Occipital lobe (tissue), 2 donors: ENCODE measurements around the gene FSCN2. TPM values are rescaled to one million over a fixed set of nuclear protein-coding genes. Genes with fewer than 3 reads are reported as not detected.

Source experiments
- DNase-seq: peaks from one replicate; lab custom pipeline; 2025; lab: John Stamatoyannopoulos, UW
- total RNA-seq: library from RNA; depleted of rRNA; stranded (reverse); fragments of >200 nt; gene quantifications from one replicate; pipeline ENCODE4 v1.2.3, GENCODE V29; 2014

Gene FSCN2
- total RNA-seq: 5.6 TPM

- no peak for DNase-seq
Observed at GRCh38 chr17:81527591-81528383, at the start of gene FSCN2. Gene FSCN2 (plus strand): TSS chr17:81528377. CDS start chr17:81528532, 155 bp downstream.

- DNase-seq: no peak
Observed at GRCh38 chr17:81479175-81480071, 48.8 kb upstream of the FSCN2 start.

GRCh38 chr17:81480140-81481072 is 47.8 kb upstream of the FSCN2 start:
- DNase-seq: no peak

DNA sequence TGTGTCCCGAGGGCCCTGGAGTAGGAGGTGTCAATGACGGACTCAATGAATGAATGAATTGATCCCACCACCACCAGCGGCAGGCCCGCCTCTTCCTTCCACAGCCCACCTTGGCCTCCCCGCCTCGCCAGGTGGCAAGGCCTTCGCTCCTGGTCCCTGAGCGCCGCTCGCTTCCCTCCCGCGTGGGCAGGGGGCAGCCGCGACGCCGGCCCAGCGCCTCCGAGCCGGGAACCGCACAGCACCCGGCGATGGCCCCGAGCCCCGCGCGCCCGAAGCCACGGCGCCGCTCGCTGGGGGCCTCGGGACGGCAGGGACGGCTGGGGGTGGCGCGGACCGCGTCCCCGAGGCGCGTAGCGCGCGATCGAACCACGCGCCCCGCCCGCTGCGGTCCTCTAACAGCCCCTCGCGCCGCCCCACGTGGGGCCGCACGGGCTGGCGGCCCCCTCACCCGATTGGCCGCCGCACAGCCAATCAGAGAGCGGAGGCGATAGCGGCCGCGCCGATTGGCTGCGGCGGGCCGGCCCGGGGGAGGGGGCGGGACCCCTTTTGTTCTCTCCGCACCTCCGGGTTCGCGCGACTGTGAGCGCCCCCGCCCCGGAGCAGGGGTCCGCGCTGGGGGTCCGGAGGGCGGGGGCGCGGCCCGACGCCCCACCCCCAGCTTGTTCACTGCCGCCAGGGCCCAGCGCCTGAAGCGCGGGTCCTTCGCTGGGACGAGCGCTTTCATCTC is 46.9 kb upstream of the FSCN2 start:
- peak; percentile 36 for DNase-seq

- DNase-seq: no peak
Observed at GRCh38 chr17:81481815-81482505, 46.2 kb upstream of the FSCN2 start.

DNA sequence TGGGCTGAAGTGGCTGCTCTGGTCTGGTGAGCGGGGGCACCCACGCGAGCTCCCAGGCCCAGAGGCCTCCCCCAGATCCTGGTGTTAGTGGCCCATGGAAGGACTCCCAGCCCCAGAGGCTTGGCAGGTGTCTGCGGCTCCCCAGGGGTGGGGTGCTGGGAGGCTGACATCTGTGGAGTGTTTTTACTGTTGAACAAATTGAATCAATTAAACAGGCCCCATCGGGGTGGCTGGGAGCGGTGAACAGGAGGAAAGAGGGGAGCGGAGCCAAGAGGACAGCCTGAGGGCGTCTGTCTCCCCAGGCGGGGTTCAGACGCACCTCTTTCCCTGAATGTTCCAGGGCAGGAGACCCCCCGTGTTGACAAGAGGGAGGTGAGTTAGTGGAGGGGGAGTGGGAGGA is 45.5 kb upstream of the FSCN2 start:
- DNase-seq: no peak

- no peak for DNase-seq
Observed at GRCh38 chr17:81483085-81483861, 44.9 kb upstream of the FSCN2 start.

GRCh38 chr17:81483862-81484194 is 44.3 kb upstream of the FSCN2 start:
- DNase-seq: no peak

GRCh38 chr17:81484195-81484979 is 43.8 kb upstream of the FSCN2 start:
- DNase-seq: peak; percentile 76

- no peak for DNase-seq
Observed at GRCh38 chr17:81486199-81486810, 41.9 kb upstream of the FSCN2 start.

- DNase-seq: no peak
Observed at GRCh38 chr17:81487089-81487486, 41.1 kb upstream of the FSCN2 start.

DNA sequence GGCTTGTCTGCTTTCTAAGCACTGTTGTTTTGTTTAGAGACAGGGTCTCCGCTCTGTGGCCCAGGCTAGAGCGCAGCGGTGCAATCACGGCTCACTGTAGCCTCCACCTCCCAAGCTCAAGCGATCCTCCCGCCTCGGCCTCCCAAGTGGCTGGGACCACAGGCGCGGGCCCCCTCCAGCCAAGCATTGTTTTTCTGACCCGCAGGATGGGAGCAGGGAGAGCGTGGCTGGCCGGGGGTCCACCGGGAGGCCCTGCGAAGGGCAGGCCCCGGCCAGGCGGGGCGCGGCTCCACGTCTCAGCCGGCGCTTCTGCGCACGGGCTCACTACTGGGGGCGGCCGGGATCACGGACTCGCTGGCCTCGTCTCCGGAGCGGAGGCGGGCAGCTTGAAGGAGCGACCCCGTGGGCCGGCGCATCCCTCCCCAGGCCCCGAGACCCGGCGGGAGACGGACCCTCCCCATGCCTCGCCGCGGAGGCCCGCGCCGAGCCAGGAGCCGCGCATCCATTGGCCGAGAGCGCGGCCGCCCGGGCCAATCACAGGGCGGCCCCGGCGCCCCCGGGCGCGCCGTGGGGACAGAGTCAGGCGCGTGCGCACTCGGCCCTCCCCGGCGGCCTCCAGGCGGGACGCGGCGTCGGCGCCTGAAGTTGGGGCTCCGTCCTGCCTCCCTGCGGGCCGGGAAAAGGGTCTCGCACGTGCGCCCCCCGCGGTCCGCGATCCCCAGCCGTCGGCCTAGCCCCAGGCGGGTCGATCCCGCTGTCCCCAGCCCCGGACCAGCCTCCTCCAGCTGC is 40.5 kb upstream of the FSCN2 start:
- DNase-seq: peak; percentile 65

DNA sequence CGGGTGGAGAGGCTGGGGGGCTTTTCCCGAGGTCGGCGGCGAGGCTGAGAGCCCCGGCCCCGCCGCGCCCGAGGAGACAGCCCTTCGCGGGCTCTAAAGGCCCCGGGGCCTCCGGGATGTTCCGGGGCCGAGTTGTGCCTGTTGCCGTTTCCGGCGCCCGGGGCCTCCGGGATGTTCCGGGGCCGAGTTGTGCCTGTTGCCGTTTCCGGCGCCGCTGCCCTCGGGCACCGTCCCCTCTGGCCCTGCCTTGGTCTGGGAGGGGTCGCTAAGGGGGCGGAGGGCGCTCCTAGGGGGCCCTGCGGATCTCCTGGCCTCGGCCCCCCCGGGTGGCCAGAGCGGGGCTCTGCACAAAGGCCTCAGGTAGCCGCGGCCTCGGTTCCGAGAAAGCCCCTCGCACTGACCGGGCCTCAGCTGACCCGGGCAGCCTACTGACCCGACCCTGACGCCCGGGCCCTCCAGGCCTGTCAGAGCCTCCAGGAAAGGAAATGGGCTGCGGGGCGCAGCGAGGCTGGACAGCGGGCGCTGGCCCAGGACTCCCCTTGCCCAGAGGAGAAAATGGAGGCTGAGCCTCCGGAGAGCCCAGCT is 39.8 kb upstream of the FSCN2 start:
- DNase-seq: no peak

DNA sequence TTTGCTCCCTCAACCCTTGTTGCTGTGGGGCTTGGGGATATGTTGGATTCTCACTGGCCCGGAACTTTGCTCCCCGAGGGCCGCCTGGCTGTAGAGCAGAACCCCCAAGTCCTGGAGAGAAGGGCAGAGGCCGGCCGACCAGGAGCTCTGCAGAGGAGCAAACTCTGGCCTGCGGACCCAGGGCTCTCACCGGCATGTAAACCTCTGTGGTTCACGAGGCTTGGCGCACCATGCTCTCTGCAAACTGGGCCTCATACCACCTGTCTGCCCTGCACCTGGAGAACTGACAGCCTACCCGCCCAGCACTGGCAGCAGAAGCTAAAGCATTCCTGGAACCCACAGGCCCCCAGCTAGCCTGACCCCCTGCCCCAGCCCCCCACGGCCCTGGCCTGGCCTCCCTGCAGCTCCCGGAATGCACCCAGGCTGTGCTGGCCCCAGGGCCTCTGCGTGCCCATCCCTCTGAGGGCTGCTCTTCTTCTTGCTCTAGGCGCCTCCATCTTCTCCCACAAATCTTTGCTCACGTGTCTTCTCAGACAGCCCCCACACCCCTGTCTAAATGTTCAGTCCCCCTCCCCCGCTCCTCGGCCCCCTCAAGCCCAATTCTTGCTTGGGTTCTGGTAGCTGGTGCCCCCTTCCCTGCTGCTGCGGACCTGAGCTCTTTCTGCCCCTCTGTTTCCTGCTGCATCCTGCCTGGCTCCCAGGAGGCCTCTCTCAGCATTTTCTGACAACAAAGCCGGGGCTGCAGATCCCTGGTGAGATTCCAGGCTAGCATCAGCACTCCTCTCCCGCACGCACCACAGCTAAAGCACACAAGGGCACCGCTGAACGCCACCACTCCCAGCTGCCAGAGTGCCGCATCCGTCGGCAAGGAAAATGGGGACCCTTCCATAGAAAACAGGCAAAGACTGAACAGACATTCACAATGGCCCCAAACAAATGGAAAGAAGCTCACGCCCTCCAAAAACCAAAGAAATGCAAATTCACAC is 38.9 kb upstream of the FSCN2 start:
- DNase-seq: no peak
